Gastroesophageal sphincter (tissue), 3 donors: ENCODE data around the gene DRC1.

ENCODE experiments used
- POLR2A ChIP-seq, 2 donors: fragments of 450-650 bp; IDR thresholded peaks; one replicate each; pipeline ENCODE4 v1.6.1; 2017; ENCODE audit warnings: antibody characterized with exemption in 2 of 2, mild to moderate bottlenecking in 2 of 2, moderate library complexity in 1 of 2
- TF ChIP-seq, protein P1 (sequence below), 4 experiments: fragments of 200-600 bp in 2 of 4; fragments of 450-650 bp in 2 of 4; sonication (generic) in 1 of 4; IDR thresholded peaks; one replicate each; pipeline ENCODE4 v1.5.1; 2017 to 2019; ENCODE audit warnings: antibody characterized with exemption in 4 of 4, mild to moderate bottlenecking in 2 of 4, moderate library complexity in 2 of 4

DNA sequence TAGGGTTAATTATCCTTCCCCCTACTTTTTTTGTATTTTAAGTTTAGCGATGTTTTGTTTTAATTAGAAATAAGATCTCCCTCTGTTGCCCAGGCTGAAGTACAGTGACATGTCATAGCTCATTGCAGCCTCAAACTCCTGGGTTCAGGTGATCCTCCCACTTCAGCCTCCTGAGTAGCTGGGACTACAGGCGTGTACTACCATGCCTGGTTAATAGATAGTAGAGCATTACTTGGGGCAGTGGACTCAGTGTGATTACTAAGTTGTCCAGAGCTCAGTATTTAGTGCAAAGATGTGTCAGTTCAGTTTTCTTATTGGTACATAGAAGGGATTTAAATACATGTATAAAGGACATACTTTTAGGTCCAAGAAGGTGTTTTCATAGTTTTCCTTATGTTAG, 45.6 kb upstream of the DRC1 start:
- no peak for TF ChIP-seq POLR2A (IDR thresholded peaks at IDR 0.05)
- TF ChIP-seq, protein P1, sequence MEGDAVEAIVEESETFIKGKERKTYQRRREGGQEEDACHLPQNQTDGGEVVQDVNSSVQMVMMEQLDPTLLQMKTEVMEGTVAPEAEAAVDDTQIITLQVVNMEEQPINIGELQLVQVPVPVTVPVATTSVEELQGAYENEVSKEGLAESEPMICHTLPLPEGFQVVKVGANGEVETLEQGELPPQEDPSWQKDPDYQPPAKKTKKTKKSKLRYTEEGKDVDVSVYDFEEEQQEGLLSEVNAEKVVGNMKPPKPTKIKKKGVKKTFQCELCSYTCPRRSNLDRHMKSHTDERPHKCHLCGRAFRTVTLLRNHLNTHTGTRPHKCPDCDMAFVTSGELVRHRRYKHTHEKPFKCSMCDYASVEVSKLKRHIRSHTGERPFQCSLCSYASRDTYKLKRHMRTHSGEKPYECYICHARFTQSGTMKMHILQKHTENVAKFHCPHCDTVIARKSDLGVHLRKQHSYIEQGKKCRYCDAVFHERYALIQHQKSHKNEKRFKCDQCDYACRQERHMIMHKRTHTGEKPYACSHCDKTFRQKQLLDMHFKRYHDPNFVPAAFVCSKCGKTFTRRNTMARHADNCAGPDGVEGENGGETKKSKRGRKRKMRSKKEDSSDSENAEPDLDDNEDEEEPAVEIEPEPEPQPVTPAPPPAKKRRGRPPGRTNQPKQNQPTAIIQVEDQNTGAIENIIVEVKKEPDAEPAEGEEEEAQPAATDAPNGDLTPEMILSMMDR (IDR thresholded peaks at IDR 0.05): no peak
